Natural killer cell (primary cell): Measurements from ENCODE around the gene EPOP. TPM values are rescaled to one million over a fixed set of nuclear protein-coding genes. Genes with fewer than 3 reads are reported as not detected.

Experiments used
- ATAC-seq, 3 donors: fragments of 150-1000 bp in 2 of 3; fragments of 200-7000 bp in 1 of 3; cut with Tn5 transposase; 1 replicate in 1 of 3; 2 replicates in 2 of 3; pipeline ENCODE4 v1.10.0; 2021; ENCODE audit warnings: mild to moderate bottlenecking in 2 of 3, moderate library complexity in 2 of 3
- DNase-seq, 2 donors: peaks; one replicate each; pipeline versions ENCODE4 v3.0.0 to v3.0.0-alpha.2; 2013 to 2021; ENCODE audit warnings: mixed read lengths in 1 of 2
- H3K27ac ChIP-seq: one replicate; pipeline ENCODE4 v1.5.1; 2013; ENCODE audit warnings: mild to moderate bottlenecking, low read length
- H3K27me3 ChIP-seq: one replicate; pipeline ENCODE4 v1.6.1; 2013; ENCODE audit warnings: low read length; ENCODE audit not compliant: control insufficient read depth, insufficient read depth
- H3K36me3 ChIP-seq: one replicate; pipeline ENCODE4 v1.6.1; 2013; ENCODE audit warnings: low read length; ENCODE audit not compliant: control insufficient read depth, insufficient read depth
- H3K4me1 ChIP-seq: one replicate; pipeline ENCODE4 v1.6.1; 2013; ENCODE audit warnings: low read length; ENCODE audit not compliant: control insufficient read depth, insufficient read depth
- H3K4me3 ChIP-seq: one replicate; pipeline ENCODE4 v1.5.1; 2013; ENCODE audit warnings: low read length
- H3K9me3 ChIP-seq: one replicate; pipeline ENCODE4 v1.6.1; 2013; ENCODE audit warnings: low read length; ENCODE audit not compliant: control insufficient read depth, insufficient read depth
- H3K27ac Mint-ChIP-seq, 2 donors: one replicate each; pipeline ENCODE4 v1.8.0; 2022; ENCODE audit warnings: mild to moderate bottlenecking in 2 of 2, mixed read lengths in 2 of 2, moderate library complexity in 1 of 2
- H3K27me3 Mint-ChIP-seq, 2 donors: one replicate each; pipeline ENCODE4 v1.8.0; 2022; ENCODE audit warnings: low read depth in 2 of 2, mixed read lengths in 2 of 2
- H3K36me3 Mint-ChIP-seq: one replicate; pipeline ENCODE4 v1.8.0; 2022; ENCODE audit warnings: mixed read lengths
- H3K4me1 Mint-ChIP-seq, 2 donors: one replicate each; pipeline ENCODE4 v1.8.0; 2022; ENCODE audit warnings: mixed read lengths in 2 of 2
- H3K4me3 Mint-ChIP-seq: one replicate; pipeline ENCODE4 v1.8.0; 2022; ENCODE audit warnings: mild to moderate bottlenecking, moderate library complexity, mixed read lengths
- H3K9me3 Mint-ChIP-seq, 2 donors: one replicate each; pipeline ENCODE4 v1.8.0; 2022; ENCODE audit warnings: mixed read lengths in 2 of 2
- CTCF ChIP-seq: fragments of 200-600 bp; IDR thresholded peaks from one replicate; pipeline ENCODE4 v1.8.0; 2022; ENCODE audit warnings: antibody characterized with exemption
- WGBS: methylation state at CpG from one replicate; pipeline ENCODE4 v1.1.7; 2013; ENCODE audit warnings: missing lambda C conversion rate; ENCODE audit not compliant: insufficient coverage; 5-methylcytosine and 5-hydroxymethylcytosine counted together
- intact Hi-C: fragments of 100-400 bp; cut with micrococcal nuclease; formaldehyde crosslinking; loops from one replicate; pipeline ENCODE4 v1.14.2; 2022
- total RNA-seq, 4 donors: library from RNA; stranded (reverse); fragments of 120-200 nt in 1 of 4; gene quantifications; one replicate each; pipeline versions ENCODE4 v1.2.3 to v1.2.4, GENCODE V29; 2013 to 2022

Gene EPOP
- total RNA-seq, 3 donors from 2014 or later (not counting 1 experiment from before 2014, with no cell fraction given), result 0.66 to 1.9 (median 1.1) TPM

GRCh38 chr17:38663964-38664644 is 10.7 kb downstream of the EPOP start:
- no peaks in the 10 kb centered on the region for H3K36me3 Mint-ChIP-seq
- Histone ChIP-seq H3K4me1 (no peaks in the 10 kb centered on the region), H3K36me3 (no peaks in the 10 kb centered on the region), H3K27me3 (peaks cover 4% of the 10 kb centered on the region), H3K4me3 (no peak overlapping the region), H3K27ac (no peak overlapping the region), H3K9me3 (no peaks in the 10 kb centered on the region)
- intact Hi-C loops, result loop anchor here (10.0 kb wide), 1 partner anchor 49 kb away; no protein-coding TSS in a partner anchor
- 87% methylated on average over 8 of the region's 9 CpGs for WGBS
- no peak overlapping the region for H3K4me3 Mint-ChIP-seq
- TF ChIP-seq CTCF, result no peak
- no peaks in the 10 kb centered on the region for H3K9me3 Mint-ChIP-seq
- peaks cover 31 to 44% of the 10 kb centered on the region in 2 donors for H3K27me3 Mint-ChIP-seq
- H3K4me1 Mint-ChIP-seq, result peaks cover 0 to 6% of the 10 kb centered on the region in 2 donors
- no peak for ATAC-seq
- no peak overlapping the region for H3K27ac Mint-ChIP-seq
- DNase-seq, result no peak

GRCh38 chr17:38663125-38663751 is 11.5 kb downstream of the EPOP start:
- no peaks in the 10 kb centered on the region for H3K36me3 ChIP-seq
- peak in 2 of 3 donors; percentile 37 to 61 for ATAC-seq
- no peaks in the 10 kb centered on the region for H3K4me1 ChIP-seq
- Mint-ChIP-seq H3K27me3 (peaks cover 29 to 35% of the 10 kb centered on the region in 2 donors), H3K4me1 (peaks cover 0 to 12% of the 10 kb centered on the region in 2 donors), H3K27ac (no peak overlapping the region), H3K4me3 (no peak overlapping the region), H3K9me3 (no peaks in the 10 kb centered on the region), H3K36me3 (no peaks in the 10 kb centered on the region)
- peak in 1 of 2 donors; percentile 56 for DNase-seq
- no peak for TF ChIP-seq CTCF
- 22% methylated on average over 9 of the region's 9 CpGs for WGBS
- H3K27ac ChIP-seq, result no peak overlapping the region
- H3K9me3 ChIP-seq, result no peaks in the 10 kb centered on the region
- H3K4me3 ChIP-seq, result no peak overlapping the region
- H3K27me3 ChIP-seq, result no peaks in the 10 kb centered on the region
- intact Hi-C loops, result loop anchor here (10.0 kb wide), 1 partner anchor 48 kb away; no protein-coding TSS in a partner anchor

GRCh38 chr17:38660097-38661025 is 14.4 kb downstream of the EPOP start:
- Histone ChIP-seq H3K36me3 (no peaks in the 10 kb centered on the region), H3K27me3 (no peaks in the 10 kb centered on the region), H3K4me1 (no peaks in the 10 kb centered on the region), H3K4me3 (no peak overlapping the region), H3K9me3 (no peaks in the 10 kb centered on the region), H3K27ac (no peak overlapping the region)
- ATAC-seq (no peak), DNase-seq (no peak)
- 91% methylated on average over 16 of the region's 16 CpGs for WGBS
- Mint-ChIP-seq H3K27ac (no peak overlapping the region), H3K4me3 (no peak overlapping the region), H3K9me3 (no peaks in the 10 kb centered on the region), H3K36me3 (no peaks in the 10 kb centered on the region), H3K4me1 (peaks cover 0 to 13% of the 10 kb centered on the region in 2 donors), H3K27me3 (peaks cover 24 to 33% of the 10 kb centered on the region in 2 donors)
- intact Hi-C loops, result loop anchor here (10.0 kb wide), 1 partner anchor 46 kb away; no protein-coding TSS in a partner anchor
- TF ChIP-seq CTCF, result no peak
